ENCODE results near the gene ASRGL1.

The ASRGL1 gene

DNA sequence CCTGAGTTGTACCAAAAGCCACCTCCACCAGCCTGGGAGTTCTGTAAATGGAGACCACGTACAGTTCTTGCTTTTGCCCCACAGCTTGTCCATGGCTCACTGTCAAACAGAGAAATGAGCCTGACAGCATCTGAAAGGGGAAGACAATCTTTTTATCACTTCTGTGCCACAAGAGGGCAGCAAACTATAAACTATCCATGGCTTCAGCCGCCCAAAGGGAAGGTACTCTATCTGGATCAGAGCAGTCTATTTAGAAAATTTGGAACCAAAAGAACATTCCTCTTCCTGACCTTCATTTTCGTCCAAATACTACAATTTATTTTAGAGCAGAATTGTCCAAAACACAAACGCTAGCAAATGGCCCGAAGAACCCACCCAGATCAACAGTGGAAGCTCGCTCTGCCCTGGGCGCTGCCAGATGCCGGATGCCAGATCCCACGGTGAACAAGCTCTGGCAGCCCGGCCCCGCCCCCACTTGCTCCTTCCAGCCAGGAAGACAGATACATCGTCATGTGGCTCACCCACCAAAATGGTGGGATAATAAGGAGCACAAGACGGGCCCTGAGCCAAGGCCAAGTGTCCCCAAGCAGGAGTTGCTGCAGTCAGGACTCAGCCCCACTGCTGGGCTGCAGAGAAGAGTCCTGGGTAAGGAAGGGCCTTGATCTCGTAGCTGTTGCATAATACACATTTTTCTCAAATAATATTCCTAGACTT, 57.7 kb downstream of the ASRGL1 start:
- DNase-seq = peak; percentile 52

DNA sequence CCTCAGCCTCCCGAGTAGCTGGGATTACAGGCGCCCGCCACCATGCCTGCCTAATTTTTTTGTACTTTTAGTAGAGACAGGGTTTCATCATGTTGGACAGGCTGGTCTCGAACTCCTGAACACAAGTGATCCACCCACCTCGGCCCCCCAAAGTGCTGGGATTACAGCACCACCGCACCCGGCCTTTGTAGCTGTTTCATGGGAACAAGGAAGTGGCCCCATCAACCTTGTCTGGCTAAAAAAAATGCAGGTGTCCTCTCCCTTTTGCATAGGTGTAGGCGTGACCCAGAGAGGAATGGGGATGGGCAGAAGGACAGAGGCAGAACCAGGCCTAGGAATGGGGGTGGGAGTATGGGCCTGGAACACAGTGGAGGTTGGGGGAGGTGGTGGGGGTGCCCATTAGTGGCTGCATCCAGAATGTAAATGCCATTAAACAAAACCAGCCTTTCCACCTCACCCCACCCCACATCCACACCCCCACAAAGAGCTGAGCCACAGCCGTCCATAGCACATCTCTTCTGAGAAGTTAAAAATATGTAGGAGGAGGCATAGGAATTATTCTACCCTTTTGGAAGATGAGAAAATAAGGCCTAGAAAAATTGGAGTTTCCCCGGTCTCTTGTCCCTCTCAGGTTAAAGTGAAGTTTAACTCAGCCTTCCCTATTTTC, 58.8 kb downstream of the ASRGL1 start:
- DNase-seq = no peak

DNA sequence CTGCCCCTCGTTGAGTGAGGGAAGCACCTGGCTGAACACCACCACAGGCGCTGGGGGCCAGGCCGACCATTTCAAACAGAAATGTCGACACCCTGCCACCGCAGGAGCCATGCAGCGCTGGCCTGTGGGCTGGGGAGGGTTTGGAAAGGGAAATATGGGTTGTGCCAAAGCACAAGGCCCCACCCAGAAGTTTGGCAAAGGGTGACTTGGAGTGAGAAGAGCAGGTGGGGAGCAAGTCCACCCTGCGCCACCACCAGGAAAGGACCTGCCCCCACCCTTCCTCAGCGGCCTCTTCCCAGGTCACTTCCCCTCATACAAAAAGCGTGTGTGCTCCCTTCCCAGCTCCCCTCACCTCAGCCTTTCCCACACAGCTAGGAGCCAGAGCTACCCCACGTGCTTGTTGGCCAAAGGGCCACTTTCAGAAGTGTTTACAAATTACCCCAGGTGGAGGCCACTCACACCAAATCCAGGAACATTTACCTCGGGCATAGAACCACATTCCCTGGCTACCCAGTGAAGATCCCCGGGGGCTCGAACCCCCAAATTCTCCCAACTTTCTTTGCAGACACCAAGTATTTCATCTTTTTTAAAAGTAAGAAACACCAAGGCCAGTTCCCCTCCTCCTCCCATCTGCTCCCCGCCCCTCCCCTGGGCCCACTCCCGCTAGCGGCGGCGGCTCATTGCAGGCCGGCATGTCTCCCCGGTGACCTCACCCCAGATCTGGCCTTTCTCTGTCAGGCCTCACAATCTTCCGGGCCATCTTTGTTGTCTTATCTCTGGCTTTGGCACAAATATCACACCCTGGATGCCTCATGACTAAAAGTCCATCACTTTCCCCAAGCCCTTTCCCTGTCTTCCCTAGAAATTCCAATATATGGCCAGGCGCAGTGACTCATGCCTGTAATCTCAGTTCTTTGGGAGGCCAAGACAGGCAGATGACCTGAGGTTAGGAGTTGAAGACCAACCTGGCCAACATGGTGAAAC, 61.1 kb downstream of the ASRGL1 start:
- DNase-seq = no peak

DNA sequence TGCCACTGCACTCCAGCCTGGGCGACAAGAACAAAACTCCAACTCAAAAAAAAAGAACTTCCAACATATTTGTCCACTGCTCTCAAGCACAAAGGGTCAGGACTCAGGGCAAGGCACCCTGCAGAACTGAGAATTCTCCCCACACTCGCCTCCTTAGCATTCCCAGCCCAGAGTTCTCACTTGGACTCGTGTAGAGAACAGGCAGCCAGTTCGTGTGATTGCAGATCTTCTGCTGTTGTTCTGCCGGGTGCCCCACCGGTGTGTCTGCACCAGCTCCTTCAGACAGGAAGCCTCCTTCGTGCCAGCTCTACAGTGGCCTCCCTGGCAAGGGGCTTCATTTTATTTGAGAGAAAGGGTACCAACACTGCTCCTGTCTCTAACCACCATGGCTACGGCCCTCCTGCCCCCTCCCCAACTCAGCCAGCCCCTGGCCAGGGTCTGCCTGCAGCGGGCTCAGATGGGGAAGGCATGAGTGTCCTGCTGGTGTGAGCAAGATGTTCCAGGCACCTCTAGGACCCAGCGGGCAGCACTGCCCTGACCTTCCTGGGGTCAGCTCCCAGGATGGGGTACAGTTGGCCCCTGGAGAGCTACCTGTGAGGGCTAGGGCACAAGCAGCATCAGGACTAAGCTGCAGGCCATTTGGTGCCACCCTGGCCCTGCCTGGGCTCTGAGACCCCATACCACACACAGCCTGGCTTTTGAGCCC, 62.1 kb downstream of the ASRGL1 start:
- DNase-seq = no peak

DNA sequence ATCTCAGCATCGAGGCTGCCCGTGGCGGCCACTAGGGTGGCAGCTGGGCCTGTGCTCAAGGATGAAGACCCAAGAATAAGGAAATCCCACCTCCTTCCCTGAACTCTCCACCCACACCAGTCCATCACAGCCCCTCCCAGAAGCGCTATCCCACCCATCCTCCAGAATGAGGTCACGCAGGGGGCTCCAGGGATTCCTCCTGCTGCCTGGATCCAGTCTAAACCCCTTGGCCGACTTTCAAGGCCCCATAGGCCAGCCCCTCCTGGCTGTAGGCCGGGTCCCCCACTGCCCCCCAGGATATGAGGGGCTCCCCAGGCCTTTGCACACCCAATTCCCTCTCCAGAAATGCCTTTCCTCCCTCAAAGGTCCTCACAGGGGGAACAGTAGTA, 62.6 kb downstream of the ASRGL1 start:
- DNase-seq = no peak

GRCh38 chr11:62400281-62400680, 63.0 kb downstream of the ASRGL1 start:
- DNase-seq = no peak

DNA sequence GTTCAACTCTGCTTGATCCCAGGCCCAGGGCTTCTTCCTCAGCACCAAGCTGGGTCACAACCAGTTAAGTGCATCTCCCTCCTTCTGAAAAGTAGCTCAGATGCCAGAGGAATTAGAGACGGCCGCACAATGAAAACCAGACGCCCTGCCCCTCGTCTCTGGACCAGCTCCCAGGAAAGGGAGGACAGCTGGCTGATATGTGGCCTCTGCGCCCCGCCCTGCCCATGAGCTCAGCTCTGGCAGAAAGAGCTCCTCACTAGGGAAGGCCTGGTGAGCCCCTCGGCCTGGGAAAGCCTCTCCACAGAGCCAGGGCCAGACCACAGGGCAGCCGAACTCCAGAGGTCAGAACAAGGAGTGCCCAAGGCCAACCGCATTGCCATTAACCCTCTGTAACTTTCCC, 63.5 kb downstream of the ASRGL1 start:
- no peak for DNase-seq

- DNase-seq = no peak
These were observed 64.1 kb downstream of the ASRGL1 start for GRCh38 chr11:62401356-62401755.

GRCh38 chr11:62401811-62402210, 64.6 kb downstream of the ASRGL1 start:
- DNase-seq = no peak

- DNase-seq = peak; percentile 60
These were observed 65.1 kb downstream of the ASRGL1 start for GRCh38 chr11:62402226-62402959.

DNA sequence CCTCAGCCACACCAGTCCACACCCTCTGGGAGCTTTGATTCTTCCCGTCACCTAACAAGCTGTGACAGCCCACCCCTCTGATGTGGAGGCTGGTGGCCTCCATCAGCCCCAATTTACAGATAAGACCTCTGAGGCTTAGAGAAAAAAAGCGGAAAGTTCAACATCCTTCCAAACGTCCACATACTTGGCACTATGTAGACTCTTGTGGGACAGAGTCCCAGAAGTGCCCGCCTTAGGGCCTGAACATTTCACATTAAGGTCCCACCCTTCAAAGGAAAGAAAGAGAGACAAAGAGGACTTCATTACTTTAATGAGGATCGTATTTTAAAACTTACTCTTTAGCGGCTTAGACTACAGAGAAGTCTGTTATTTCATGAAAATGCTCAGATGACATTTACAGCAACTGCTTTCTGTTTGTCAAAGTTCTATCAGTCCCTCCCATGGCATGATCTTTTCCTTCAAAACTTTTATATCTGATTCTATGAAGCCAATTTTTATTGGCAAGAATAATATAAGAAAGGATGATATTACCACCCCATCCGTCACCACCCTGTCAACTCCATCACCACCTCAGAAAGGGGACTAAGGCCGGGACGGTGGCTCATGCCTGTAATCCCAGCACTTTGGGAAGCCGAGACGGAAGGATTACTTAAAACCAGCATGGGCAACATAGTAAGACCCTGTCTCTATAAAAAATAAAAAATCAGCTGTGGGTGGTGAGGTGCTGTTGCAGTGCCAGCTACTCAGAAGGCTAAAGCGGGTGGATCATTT, 65.9 kb downstream of the ASRGL1 start:
- DNase-seq = no peak

GRCh38 chr11:62404435-62404834, 67.2 kb downstream of the ASRGL1 start:
- no peak for DNase-seq

- no peak for DNase-seq
These were observed 67.7 kb downstream of the ASRGL1 start for GRCh38 chr11:62404901-62405300.

GRCh38 chr11:62406034-62406433, 68.8 kb downstream of the ASRGL1 start:
- DNase-seq = no peak

DNA sequence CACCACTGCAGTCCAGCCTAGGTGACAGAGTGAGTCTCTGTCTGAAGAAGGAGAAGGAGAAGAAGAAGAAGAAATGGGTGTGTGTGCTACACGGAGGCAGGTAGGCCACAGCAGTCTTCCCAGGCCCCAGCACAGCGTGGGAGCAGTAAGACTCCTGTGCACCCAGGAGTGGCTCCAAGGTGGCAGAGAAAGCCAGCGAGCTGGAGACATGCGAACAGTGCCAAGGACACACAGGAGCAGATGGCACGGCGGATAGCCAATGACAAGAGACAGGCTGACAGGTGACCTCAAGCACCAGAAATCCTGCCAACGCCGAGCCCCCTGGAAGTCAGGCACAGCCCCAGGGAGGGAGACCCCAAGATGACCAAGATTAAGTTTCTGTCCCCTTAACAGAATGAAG, 72.6 kb downstream of the ASRGL1 start:
- DNase-seq = no peak

- no peak for DNase-seq
These were observed 73.7 kb downstream of the ASRGL1 start for GRCh38 chr11:62410972-62411371.

GRCh38 chr11:62411524-62411923, 74.3 kb downstream of the ASRGL1 start:
- no peak for DNase-seq

DNA sequence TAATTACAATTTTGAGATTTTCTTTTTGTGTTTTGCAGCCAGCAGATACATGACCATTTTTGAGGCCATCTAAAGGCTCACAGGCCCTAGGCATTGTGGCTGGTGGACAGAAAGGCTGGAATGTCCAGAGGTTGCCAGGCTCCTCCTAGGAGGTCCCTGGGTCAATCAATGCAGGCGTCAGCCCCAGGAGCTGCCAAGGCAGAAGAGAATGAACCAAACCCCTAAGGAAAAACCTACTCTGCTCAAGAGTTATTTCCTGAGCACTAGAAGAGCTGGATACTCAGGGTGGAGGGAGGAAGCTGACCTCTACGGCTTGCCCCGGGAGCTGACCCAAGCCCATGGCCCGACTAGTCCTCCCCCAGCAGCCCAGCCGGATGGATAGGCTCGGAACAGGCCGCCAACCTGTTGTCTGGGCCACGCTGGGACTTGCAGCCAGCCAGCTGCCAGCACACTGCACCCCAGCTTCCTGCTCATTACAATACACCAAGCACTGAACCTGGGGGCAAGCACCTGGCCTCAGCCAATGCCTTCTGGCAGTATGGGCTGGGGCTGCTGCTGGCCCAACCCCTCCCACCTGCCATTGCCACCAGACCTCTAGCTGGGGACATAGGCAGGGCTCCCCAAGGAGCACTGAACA, 75.9 kb downstream of the ASRGL1 start:
- no peak for DNase-seq

GRCh38 chr11:62416596-62416995, 79.3 kb downstream of the ASRGL1 start:
- no peak for DNase-seq

DNA sequence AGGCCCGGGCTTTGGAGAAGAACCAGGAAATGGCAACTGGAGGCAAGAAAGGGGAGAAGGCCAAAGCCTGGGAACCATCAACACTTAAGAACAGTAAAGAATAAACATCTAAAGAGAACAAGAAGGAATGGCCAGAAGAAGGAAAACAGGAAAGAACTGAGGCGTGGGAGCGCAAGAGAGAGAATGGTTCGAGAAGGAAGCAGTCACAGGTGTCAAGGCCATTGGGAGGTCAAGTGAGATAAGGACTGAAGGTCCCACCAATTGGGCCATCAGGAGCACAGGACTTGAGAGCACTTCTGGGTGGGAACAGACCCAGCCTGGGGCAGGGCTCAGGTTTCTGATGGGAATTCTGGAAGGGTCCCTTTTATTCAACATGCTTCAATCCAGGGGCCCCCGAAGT, 80.9 kb downstream of the ASRGL1 start:
- no peak for DNase-seq

GRCh38 chr11:62418733-62419132, 81.5 kb downstream of the ASRGL1 start, which contains the start of gene SCGB1A1:
SCGB1A1 (plus strand) TSS chr11:62419033; CDS start chr11:62419096, 63 bp downstream.
- DNase-seq = no peak
